ENCODE data around the gene BCL3. TPM values are rescaled to one million over a fixed set of nuclear protein-coding genes. Genes with fewer than 3 reads are reported as not detected.

BCL3 gene
- total and polyA plus RNA-seq, 2 experiments from 2014 or later = 1.4 to 4.1 TPM

DNA sequence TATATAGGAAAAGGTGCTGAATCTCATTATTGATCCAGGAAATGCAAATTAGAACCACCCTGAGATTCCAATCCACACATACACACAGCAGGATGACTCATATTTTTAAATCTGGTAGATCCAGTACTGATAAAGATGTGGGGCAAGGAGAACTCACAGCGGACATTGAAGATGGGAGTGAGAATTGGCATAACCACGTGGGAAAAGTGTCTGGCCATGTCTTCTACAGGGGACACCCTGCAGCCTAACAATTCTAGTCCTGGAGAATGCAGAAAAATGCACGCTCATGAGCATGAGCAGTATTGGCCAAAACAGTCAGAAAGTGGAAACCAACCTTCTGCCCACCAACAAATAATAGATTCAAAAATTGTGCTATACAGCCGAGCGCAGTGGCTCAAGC, 13.5 kb upstream of the BCL3 start (continued):
- TF ChIP-seq ETS1 (IDR thresholded peaks at IDR 0.05) = no peak
- no peak for TF ChIP-seq JUNB (IDR thresholded peaks at IDR 0.05; ENCODE audit: unreplicated experiment)
- TF ChIP-seq, protein P1, sequence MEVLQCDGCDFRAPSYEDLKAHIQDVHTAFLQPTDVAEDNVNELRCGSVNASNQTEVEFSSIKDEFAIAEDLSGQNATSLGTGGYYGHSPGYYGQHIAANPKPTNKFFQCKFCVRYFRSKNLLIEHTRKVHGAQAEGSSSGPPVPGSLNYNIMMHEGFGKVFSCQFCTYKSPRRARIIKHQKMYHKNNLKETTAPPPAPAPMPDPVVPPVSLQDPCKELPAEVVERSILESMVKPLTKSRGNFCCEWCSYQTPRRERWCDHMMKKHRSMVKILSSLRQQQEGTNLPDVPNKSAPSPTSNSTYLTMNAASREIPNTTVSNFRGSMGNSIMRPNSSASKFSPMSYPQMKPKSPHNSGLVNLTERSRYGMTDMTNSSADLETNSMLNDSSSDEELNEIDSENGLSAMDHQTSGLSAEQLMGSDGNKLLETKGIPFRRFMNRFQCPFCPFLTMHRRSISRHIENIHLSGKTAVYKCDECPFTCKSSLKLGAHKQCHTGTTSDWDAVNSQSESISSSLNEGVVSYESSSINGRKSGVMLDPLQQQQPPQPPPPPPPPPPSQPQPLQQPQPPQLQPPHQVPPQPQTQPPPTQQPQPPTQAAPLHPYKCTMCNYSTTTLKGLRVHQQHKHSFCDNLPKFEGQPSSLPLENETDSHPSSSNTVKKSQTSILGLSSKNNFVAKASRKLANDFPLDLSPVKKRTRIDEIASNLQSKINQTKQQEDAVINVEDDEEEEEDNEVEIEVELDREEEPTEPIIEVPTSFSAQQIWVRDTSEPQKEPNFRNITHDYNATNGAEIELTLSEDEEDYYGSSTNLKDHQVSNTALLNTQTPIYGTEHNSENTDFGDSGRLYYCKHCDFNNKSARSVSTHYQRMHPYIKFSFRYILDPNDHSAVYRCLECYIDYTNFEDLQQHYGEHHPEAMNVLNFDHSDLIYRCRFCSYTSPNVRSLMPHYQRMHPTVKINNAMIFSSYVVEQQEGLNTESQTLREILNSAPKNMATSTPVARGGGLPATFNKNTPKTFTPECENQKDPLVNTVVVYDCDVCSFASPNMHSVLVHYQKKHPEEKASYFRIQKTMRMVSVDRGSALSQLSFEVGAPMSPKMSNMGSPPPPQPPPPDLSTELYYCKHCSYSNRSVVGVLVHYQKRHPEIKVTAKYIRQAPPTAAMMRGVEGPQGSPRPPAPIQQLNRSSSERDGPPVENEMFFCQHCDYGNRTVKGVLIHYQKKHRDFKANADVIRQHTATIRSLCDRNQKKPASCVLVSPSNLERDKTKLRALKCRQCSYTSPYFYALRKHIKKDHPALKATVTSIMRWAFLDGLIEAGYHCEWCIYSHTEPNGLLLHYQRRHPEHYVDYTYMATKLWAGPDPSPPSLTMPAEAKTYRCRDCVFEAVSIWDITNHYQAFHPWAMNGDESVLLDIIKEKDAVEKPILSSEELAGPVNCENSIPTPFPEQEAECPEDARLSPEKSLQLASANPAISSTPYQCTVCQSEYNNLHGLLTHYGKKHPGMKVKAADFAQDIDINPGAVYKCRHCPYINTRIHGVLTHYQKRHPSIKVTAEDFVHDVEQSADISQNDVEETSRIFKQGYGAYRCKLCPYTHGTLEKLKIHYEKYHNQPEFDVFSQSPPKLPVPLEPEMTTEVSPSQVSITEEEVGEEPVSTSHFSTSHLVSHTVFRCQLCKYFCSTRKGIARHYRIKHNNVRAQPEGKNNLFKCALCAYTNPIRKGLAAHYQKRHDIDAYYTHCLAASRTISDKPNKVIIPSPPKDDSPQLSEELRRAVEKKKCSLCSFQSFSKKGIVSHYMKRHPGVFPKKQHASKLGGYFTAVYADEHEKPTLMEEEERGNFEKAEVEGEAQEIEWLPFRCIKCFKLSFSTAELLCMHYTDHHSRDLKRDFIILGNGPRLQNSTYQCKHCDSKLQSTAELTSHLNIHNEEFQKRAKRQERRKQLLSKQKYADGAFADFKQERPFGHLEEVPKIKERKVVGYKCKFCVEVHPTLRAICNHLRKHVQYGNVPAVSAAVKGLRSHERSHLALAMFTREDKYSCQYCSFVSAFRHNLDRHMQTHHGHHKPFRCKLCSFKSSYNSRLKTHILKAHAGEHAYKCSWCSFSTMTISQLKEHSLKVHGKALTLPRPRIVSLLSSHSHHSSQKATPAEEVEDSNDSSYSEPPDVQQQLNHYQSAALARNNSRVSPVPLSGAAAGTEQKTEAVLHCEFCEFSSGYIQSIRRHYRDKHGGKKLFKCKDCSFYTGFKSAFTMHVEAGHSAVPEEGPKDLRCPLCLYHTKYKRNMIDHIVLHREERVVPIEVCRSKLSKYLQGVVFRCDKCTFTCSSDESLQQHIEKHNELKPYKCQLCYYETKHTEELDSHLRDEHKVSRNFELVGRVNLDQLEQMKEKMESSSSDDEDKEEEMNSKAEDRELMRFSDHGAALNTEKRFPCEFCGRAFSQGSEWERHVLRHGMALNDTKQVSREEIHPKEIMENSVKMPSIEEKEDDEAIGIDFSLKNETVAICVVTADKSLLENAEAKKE (CRISPR knock-in tag; IDR thresholded peaks at IDR 0.05) = no peak
- no peak for TF ChIP-seq EZH2 (IDR thresholded peaks at IDR 0.05; ENCODE audit: low read depth, unreplicated experiment)

DNA sequence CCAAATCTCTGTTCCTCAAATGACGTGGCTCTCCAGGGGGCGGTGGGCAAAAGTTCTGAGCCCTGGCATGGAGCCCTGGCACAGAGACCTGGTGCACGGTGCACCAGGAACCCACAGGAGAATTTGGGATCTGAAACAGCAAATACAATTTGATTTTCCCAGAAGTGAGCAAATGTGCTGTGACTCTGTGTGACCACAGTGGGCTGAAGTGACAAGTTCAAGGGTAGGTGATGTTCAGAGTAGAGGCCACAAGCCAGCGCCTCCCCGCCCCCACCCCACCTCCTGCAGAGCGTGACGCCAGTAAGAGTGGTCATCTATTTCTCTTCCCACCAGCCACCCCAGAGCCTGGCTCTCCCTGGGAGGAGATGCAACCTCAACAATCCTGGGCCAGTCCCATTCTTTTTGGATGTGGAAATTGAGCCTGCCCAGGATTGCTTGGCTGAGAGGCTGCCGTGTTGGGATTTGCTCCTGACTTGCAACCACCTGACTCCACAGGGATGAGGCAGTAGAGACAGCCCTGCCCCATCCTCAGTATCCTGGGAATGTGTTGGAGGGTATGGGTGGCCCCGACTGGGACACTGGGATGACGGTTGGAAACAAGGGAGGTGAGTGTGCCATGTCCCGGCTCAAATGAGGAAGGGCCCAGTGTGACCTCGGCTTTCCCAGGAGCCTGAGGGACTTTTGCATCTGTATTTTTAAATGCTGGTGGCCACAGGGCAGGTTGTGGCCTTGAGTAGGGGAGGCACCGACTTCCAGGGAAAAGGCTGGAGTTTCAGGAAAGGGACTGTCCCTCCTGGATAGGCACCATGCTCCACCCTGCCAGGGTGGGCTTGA, 11.1 kb upstream of the BCL3 start:
- DNase-seq (ENCODE audit: low spot score) = no peak
- Histone ChIP-seq H2AFZ (no peak overlapping the region), H3K4me3 (no peak overlapping the region), H3K9me2 (ENCODE audit: insufficient read depth) (no peaks in the 10 kb centered on the region), H3K4me1 (ENCODE audit: insufficient read depth) (no peaks in the 10 kb centered on the region), H4K20me1 (replicated peaks; ENCODE audit: insufficient read depth) (no peaks in the 10 kb centered on the region), H3F3A (replicated peaks; ENCODE audit: low read depth) (no peaks in the 10 kb centered on the region), H3K79me2 (replicated peaks; ENCODE audit: insufficient read depth) (no peaks in the 10 kb centered on the region), H3K27me3 (ENCODE audit: insufficient read depth) (no peaks in the 10 kb centered on the region), H3K4me2 (no peak overlapping the region), H3K27ac (ENCODE audit: low read depth) (no peak overlapping the region), H3K36me3 (ENCODE audit: insufficient read depth) (no peaks in the 10 kb centered on the region)
- peak; percentile 44 for ATAC-seq
- Mint-ChIP-seq H3K36me3 (ENCODE audit: low read depth) (no peaks in the 10 kb centered on the region), H3K27me3 (ENCODE audit: insufficient read depth, low read depth, poor library complexity) (peaks cover 8% of the 10 kb centered on the region), H3K9me3 (no peaks in the 10 kb centered on the region), H3K27ac (no peak overlapping the region), H3K4me3 (no peak overlapping the region), H3K4me1 (peaks cover 12% of the 10 kb centered on the region)
- no peak for TF ChIP-seq ZNF114 (CRISPR knock-in tag; IDR thresholded peaks at IDR 0.05)
- TF ChIP-seq POLR2AphosphoS5 (IDR thresholded peaks at IDR 0.05; ENCODE audit: low read depth) = no peak
- no peak for TF ChIP-seq ZNF331 (CRISPR knock-in tag; IDR thresholded peaks at IDR 0.05; ENCODE audit: low read depth)
- TF ChIP-seq REST (IDR thresholded peaks at IDR 0.05; ENCODE audit: unreplicated experiment) = no peak
- no peak for TF ChIP-seq ETS1 (IDR thresholded peaks at IDR 0.05)
- TF ChIP-seq NANOG (IDR thresholded peaks at IDR 0.05; ENCODE audit: borderline replicate concordance) = no peak
- no peak for TF ChIP-seq EZH2 (IDR thresholded peaks at IDR 0.05; ENCODE audit: low read depth, unreplicated experiment)

Data from GM23338 (cell line).